22Rv1 (cell line): ENCODE results near the gene SKI.

ENCODE experiments used
- ZFX ChIP-seq: fragments of 450-650 bp; IDR thresholded peaks from 2 replicates; pipeline ENCODE4 v1.6.1; 2017; ENCODE audit warnings: antibody characterized with exemption, borderline replicate concordance
- TF ChIP-seq, protein P1 (sequence below): fragments of 450-650 bp; IDR thresholded peaks from 2 replicates; pipeline ENCODE4 v1.5.1; 2017; ENCODE audit warnings: mild to moderate bottlenecking

DNA sequence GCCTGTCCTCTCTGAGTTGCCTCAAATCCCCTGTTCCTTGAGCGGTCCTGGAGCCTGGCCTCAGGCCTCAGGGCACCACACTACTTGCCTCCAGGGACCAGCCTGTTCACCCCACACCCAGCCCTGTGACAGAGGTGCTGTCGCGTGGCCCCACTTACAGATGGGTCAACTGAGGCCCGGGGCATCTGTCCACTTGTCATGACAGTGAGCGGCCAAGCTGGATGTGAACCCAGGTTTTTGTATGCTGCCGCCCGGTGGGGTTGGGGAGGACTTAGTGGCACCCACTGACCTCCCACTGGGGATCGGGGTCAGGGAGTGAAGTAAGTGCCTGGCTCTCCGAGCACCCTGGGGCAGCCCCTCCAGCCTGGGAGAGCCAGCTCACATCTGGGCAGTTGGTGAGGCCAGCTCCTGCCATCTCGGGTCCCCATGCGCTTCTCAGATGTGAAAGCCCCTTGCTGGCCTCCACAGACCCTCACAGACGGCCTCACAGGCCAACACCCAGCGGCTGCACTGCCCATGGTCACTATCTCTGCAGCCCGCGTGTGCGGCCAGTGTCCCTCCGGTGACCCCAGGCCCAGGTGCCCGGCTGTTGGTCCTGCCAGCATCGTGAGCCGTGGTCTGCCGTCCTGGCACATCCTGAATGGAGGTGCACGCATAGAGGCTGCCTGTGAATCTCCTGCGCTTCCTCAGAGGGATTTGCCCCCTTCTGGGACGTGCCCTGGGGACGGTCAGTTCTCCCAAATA is 24.3 kb upstream of the SKI start:
- TF ChIP-seq, protein P1, sequence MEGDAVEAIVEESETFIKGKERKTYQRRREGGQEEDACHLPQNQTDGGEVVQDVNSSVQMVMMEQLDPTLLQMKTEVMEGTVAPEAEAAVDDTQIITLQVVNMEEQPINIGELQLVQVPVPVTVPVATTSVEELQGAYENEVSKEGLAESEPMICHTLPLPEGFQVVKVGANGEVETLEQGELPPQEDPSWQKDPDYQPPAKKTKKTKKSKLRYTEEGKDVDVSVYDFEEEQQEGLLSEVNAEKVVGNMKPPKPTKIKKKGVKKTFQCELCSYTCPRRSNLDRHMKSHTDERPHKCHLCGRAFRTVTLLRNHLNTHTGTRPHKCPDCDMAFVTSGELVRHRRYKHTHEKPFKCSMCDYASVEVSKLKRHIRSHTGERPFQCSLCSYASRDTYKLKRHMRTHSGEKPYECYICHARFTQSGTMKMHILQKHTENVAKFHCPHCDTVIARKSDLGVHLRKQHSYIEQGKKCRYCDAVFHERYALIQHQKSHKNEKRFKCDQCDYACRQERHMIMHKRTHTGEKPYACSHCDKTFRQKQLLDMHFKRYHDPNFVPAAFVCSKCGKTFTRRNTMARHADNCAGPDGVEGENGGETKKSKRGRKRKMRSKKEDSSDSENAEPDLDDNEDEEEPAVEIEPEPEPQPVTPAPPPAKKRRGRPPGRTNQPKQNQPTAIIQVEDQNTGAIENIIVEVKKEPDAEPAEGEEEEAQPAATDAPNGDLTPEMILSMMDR: no peak
- no peak for TF ChIP-seq ZFX
